PC-3 (cell line): ENCODE measurements around the gene TM4SF4.

ENCODE experiments used
- CTCF ChIP-seq: fragments of 300-600 bp; sonication (generic); conservative IDR thresholded peaks from 2 replicates; pipeline ENCODE4 v1.5.1; 2017; ENCODE audit warnings: antibody characterized with exemption, low read depth, mild to moderate bottlenecking, low read length
- EZH2phosphoT487 ChIP-seq: fragments of 300-600 bp; sonication (generic); IDR thresholded peaks from 2 replicates; pipeline ENCODE4 v1.6.1; 2018; ENCODE audit warnings: mild to moderate bottlenecking, antibody characterized with exemption, low read length, borderline replicate concordance

- TF ChIP-seq CTCF (no peak), EZH2phosphoT487 (no peak)
Measured at GRCh38 chr3:149536429-149536828, 61.9 kb downstream of the TM4SF4 start.
